GM23338 (cell line): ENCODE data around the gene GALNT16. TPM values are rescaled to one million over a fixed set of nuclear protein-coding genes. Genes with fewer than 3 reads are reported as not detected.
A peak's percentile ranks its signal among the peaks of the same experiment; 100 is the strongest.

ENCODE experiments used
- ATAC-seq: fragments of 200-7000 bp; cut with Tn5 transposase; 3 replicates; pipeline ENCODE4 v1.9.1; 2020
- DNase-seq: peaks from one replicate; pipeline ENCODE4 v3.0.0-alpha.2; 2015; ENCODE audit warnings: low spot score
- H2AFZ ChIP-seq: fragments of 200-600 bp; sonication (generic); 2 replicates; pipeline ENCODE4 v1.8.0; 2016; ENCODE audit warnings: antibody characterized with exemption, mild to moderate bottlenecking, moderate library complexity
- H3F3A ChIP-seq: fragments of 200-600 bp; sonication (generic); replicated peaks from 2 replicates; pipeline ENCODE4 v1.8.0; 2017; ENCODE audit warnings: antibody characterized with exemption, mixed run types, low read depth
- H3K27ac ChIP-seq: fragments of 200-600 bp; sonication (generic); 2 replicates; pipeline ENCODE4 v1.6.1; 2016; ENCODE audit warnings: low read depth
- H3K27me3 ChIP-seq: fragments of 200-600 bp; sonication (generic); 2 replicates; pipeline ENCODE4 v1.8.0; 2016; ENCODE audit warnings: mild to moderate bottlenecking, mixed run types, moderate library complexity; ENCODE audit not compliant: insufficient read depth
- H3K36me3 ChIP-seq: fragments of 200-600 bp; sonication (generic); 2 replicates; pipeline ENCODE4 v1.8.0; 2016; ENCODE audit warnings: mild to moderate bottlenecking; ENCODE audit not compliant: insufficient read depth
- H3K4me1 ChIP-seq: fragments of 200-600 bp; sonication (generic); 2 replicates; pipeline ENCODE4 v1.8.0; 2016; ENCODE audit warnings: mild to moderate bottlenecking, moderate library complexity; ENCODE audit not compliant: insufficient read depth
- H3K4me2 ChIP-seq: fragments of 200-600 bp; sonication (generic); 2 replicates; pipeline ENCODE4 v1.7.1; 2017; ENCODE audit warnings: mixed run types
- H3K4me3 ChIP-seq: fragments of 200-600 bp; sonication (generic); 2 replicates; pipeline ENCODE4 v1.6.1; 2016; ENCODE audit warnings: mixed run types
- H3K79me2 ChIP-seq: fragments of 200-600 bp; sonication (generic); replicated peaks from 2 replicates; pipeline ENCODE4 v1.8.0; 2017; ENCODE audit warnings: mild to moderate bottlenecking; ENCODE audit not compliant: insufficient read depth
- H3K9me2 ChIP-seq: fragments of 200-600 bp; sonication (generic); 2 replicates; pipeline ENCODE4 v1.8.0; 2017; ENCODE audit not compliant: insufficient read depth
- H4K20me1 ChIP-seq: fragments of 200-600 bp; sonication (generic); replicated peaks from 2 replicates; pipeline ENCODE4 v1.8.0; 2017; ENCODE audit warnings: mild to moderate bottlenecking; ENCODE audit not compliant: insufficient read depth
- H3K27ac Mint-ChIP-seq: 2 replicates; pipeline ENCODE4 v1.8.0; 2020; ENCODE audit warnings: inconsistent platforms, mild to moderate bottlenecking, moderate library complexity, mixed read lengths
- H3K27me3 Mint-ChIP-seq: 3 replicates; pipeline ENCODE4 v1.8.0; 2022; ENCODE audit warnings: low read depth, mild to moderate bottlenecking, moderate library complexity, mixed read lengths, inconsistent platforms; ENCODE audit not compliant: insufficient read depth, poor library complexity
- H3K36me3 Mint-ChIP-seq: 3 replicates; pipeline ENCODE4 v1.8.0; 2021; ENCODE audit warnings: low read depth, mild to moderate bottlenecking, inconsistent platforms, moderate library complexity, mixed read lengths
- H3K4me1 Mint-ChIP-seq: 3 replicates; pipeline ENCODE4 v1.8.0; 2020; ENCODE audit warnings: mild to moderate bottlenecking, inconsistent platforms, mixed read lengths
- H3K4me3 Mint-ChIP-seq: 3 replicates; pipeline ENCODE4 v1.8.0; 2021; ENCODE audit warnings: moderate library complexity, mild to moderate bottlenecking, inconsistent platforms, mixed read lengths
- H3K9me3 Mint-ChIP-seq: 3 replicates; pipeline ENCODE4 v1.8.0; 2020; ENCODE audit warnings: moderate library complexity, mild to moderate bottlenecking, inconsistent platforms, mixed read lengths
- CREB1 ChIP-seq: fragments of 250-450 bp; sonication (Bioruptor Pico); IDR thresholded peaks from 2 replicates; pipeline ENCODE4 v1.5.0; 2020; ENCODE audit warnings: low read depth, mild to moderate bottlenecking, moderate library complexity
- JUNB ChIP-seq: IDR thresholded peaks from one replicate; pipeline ENCODE4 v1.6.1; 2016; ENCODE audit warnings: antibody characterized with exemption; ENCODE audit not compliant: unreplicated experiment
- ZNF462 ChIP-seq: fragments of 250-450 bp; sonication (Bioruptor Pico); IDR thresholded peaks from 2 replicates; pipeline ENCODE4 v1.5.0; 2020; ENCODE audit warnings: mild to moderate bottlenecking, moderate library complexity
- polyA plus RNA-seq: library from polyadenylated mRNA; unstranded; fragments of >200 nt; fragmentation: Nextera tagmentation; extraction: Ambion mirVana; gene quantifications from 2 replicates; pipeline ENCODE4 v1.2.1, GENCODE V29; 2016
- total RNA-seq: library from RNA; depleted of rRNA; stranded (reverse); fragments of >200 nt; shearing (Covaris generic); gene quantifications from 2 replicates; pipeline ENCODE4 v1.2.3, GENCODE V29; 2014
- TF ChIP-seq, protein P1 (sequence below): IDR thresholded peaks from one replicate; pipeline ENCODE4 v1.6.1; 2018; ENCODE audit warnings: antibody characterized with exemption; ENCODE audit not compliant: unreplicated experiment

GALNT16 gene
- total and polyA plus RNA-seq, 2 experiments from 2014 or later, result 1.5 to 2.9 TPM

DNA sequence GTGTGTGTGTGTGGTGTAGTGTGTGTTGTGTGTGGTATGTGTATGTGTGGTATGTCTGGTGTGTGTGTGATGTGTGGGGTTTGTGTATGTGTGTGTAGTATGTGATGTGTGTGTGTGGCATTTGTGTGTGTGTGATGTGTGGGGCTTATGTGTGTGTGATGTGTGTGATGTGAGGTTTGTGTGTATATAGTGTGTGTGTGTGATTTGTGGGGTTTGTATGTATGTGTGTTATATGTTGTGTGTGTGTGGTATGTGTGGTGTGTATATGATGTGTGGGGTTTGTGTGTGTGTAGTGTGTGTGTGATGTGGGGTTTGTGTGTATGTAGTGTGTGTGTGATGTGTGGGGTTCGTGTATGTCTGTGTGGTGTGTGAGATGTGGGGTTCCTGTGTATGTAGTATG lies 9.4 kb downstream of the GALNT16 start:
- no peak overlapping the region for H3K4me3 ChIP-seq
- H3K27ac ChIP-seq, result no peak overlapping the region
- no peaks in the 10 kb centered on the region for H3K27me3 ChIP-seq
- Mint-ChIP-seq H3K36me3 (no peaks in the 10 kb centered on the region), H3K27me3 (peaks cover 1% of the 10 kb centered on the region), H3K4me3 (no peak overlapping the region), H3K4me1 (peaks cover 4% of the 10 kb centered on the region), H3K27ac (no peak overlapping the region), H3K9me3 (no peaks in the 10 kb centered on the region)
- H2AFZ ChIP-seq, result no peak overlapping the region
- no peaks in the 10 kb centered on the region for H3F3A ChIP-seq
- DNase-seq (no peak), ATAC-seq (no peak)
- H4K20me1 ChIP-seq, result no peaks in the 10 kb centered on the region
- no peak overlapping the region for H3K4me2 ChIP-seq
- H3K9me2 ChIP-seq, result no peaks in the 10 kb centered on the region
- no peaks in the 10 kb centered on the region for H3K36me3 ChIP-seq
- no peaks in the 10 kb centered on the region for H3K79me2 ChIP-seq
- no peak for TF ChIP-seq ZNF462
- H3K4me1 ChIP-seq, result no peaks in the 10 kb centered on the region

DNA sequence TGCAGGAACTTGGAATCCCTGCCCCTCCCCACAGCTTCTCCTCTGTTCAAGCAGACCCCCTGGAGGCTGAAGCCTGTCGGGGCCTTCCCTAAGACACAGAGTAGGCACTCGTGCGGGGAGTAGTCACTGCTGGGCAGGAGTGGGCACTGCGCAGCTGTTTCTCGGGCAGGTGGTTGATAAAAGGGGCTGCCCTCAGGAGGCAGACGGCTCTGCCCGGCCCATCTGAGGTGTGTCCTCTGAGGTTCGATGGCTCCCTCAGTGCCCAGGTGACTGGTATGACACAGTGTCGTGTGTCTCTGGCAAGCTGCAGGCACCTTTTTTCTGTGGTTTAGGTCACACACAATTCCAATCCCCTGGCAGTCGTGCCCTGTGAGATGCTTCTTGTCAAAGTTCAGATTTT lies 10.1 kb downstream of the GALNT16 start:
- DNase-seq (no peak), ATAC-seq (peak; percentile 31)
- Histone ChIP-seq H3K79me2 (no peaks in the 10 kb centered on the region), H3K36me3 (no peaks in the 10 kb centered on the region), H3K9me2 (no peaks in the 10 kb centered on the region), H3K27me3 (no peaks in the 10 kb centered on the region), H4K20me1 (no peaks in the 10 kb centered on the region), H3K27ac (no peak overlapping the region), H3F3A (no peaks in the 10 kb centered on the region), H2AFZ (no peak overlapping the region), H3K4me3 (no peak overlapping the region), H3K4me1 (no peaks in the 10 kb centered on the region), H3K4me2 (no peak overlapping the region)
- Mint-ChIP-seq H3K27ac (no peak overlapping the region), H3K4me1 (peaks cover 4% of the 10 kb centered on the region), H3K36me3 (no peaks in the 10 kb centered on the region), H3K27me3 (peaks cover 1% of the 10 kb centered on the region), H3K4me3 (no peak overlapping the region), H3K9me3 (no peaks in the 10 kb centered on the region)
- TF ChIP-seq JUNB (no peak), CREB1 (CRISPR knock-in tag) (no peak)
- TF ChIP-seq, protein P1, sequence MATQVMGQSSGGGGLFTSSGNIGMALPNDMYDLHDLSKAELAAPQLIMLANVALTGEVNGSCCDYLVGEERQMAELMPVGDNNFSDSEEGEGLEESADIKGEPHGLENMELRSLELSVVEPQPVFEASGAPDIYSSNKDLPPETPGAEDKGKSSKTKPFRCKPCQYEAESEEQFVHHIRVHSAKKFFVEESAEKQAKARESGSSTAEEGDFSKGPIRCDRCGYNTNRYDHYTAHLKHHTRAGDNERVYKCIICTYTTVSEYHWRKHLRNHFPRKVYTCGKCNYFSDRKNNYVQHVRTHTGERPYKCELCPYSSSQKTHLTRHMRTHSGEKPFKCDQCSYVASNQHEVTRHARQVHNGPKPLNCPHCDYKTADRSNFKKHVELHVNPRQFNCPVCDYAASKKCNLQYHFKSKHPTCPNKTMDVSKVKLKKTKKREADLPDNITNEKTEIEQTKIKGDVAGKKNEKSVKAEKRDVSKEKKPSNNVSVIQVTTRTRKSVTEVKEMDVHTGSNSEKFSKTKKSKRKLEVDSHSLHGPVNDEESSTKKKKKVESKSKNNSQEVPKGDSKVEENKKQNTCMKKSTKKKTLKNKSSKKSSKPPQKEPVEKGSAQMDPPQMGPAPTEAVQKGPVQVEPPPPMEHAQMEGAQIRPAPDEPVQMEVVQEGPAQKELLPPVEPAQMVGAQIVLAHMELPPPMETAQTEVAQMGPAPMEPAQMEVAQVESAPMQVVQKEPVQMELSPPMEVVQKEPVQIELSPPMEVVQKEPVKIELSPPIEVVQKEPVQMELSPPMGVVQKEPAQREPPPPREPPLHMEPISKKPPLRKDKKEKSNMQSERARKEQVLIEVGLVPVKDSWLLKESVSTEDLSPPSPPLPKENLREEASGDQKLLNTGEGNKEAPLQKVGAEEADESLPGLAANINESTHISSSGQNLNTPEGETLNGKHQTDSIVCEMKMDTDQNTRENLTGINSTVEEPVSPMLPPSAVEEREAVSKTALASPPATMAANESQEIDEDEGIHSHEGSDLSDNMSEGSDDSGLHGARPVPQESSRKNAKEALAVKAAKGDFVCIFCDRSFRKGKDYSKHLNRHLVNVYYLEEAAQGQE, result no peak
